T-cell (primary cell): ENCODE results near the gene MYO1C. TPM values are rescaled to one million over a fixed set of nuclear protein-coding genes. Genes with fewer than 3 reads are reported as not detected.

ENCODE experiments used
- ATAC-seq, 4 experiments: fragments of 200-7000 bp in 3 of 4; fragments of 150-1000 bp in 1 of 4; cut with Tn5 transposase; replicated peaks in 1 of 4; 1 replicate in 3 of 4; 2 replicates in 1 of 4; pipeline ENCODE4 v1.10.0; 2021; ENCODE audit warnings: moderate library complexity in 3 of 4, mild to moderate bottlenecking in 2 of 4, moderate number of reproducible peaks in 1 of 4
- CTCF ChIA-PET, 2 donors: fragments of 300-600 bp; sonication (Branson Sonifier 250); formaldehyde crosslinking; loops; one replicate each; lab custom pipeline; 2022; ENCODE audit warnings: antibody characterized with exemption in 2 of 2; lab: Charles Lee
- POLR2A ChIA-PET, 2 donors: fragments of 300-600 bp; sonication (Branson Sonifier 250); formaldehyde crosslinking; loops; one replicate each; lab custom pipeline; 2022; ENCODE audit warnings: antibody characterized with exemption in 2 of 2; lab: Charles Lee
- DNase-seq, 35 experiments: peaks; one replicate each; pipeline versions ENCODE4 v3.0.0 to v3.0.0-alpha.2; 2013 to 2023
- H3K27ac ChIP-seq: one replicate; pipeline ENCODE4 v1.5.1; 2013; ENCODE audit warnings: low read length
- H3K27me3 ChIP-seq, 2 experiments: replicated peaks in 1 of 2; 1 replicate in 1 of 2; 2 replicates in 1 of 2; pipeline versions ENCODE4 v1.6.1 to v1.7.0; 2013; ENCODE audit warnings: low read length in 1 of 2, mixed read lengths in 1 of 2; ENCODE audit not compliant: control insufficient read depth in 2 of 2, insufficient read depth in 2 of 2; ENCODE audit errors: extremely low read depth in 1 of 2
- H3K36me3 ChIP-seq, 2 donors: 1 replicate in 1 of 2; 2 replicates in 1 of 2; pipeline versions ENCODE4 v1.6.1 to v1.7.0; 2013; ENCODE audit warnings: low read length in 1 of 2; ENCODE audit not compliant: control insufficient read depth in 2 of 2, insufficient read depth in 1 of 2; ENCODE audit errors: extremely low read depth in 1 of 2
- H3K4me1 ChIP-seq, 2 experiments: 1 replicate in 1 of 2; 2 replicates in 1 of 2; pipeline versions ENCODE4 v1.6.1 to v1.7.0; 2013; ENCODE audit warnings: low read length in 2 of 2, mixed read lengths in 1 of 2; ENCODE audit not compliant: insufficient read depth in 2 of 2, control insufficient read depth in 1 of 2; ENCODE audit errors: extremely low read depth in 1 of 2
- H3K4me3 ChIP-seq, 2 donors: 1 replicate in 1 of 2; 2 replicates in 1 of 2; pipeline versions ENCODE4 v1.5.1 to v1.7.0; 2013; ENCODE audit warnings: mild to moderate bottlenecking in 2 of 2, low read length in 1 of 2, moderate library complexity in 1 of 2; ENCODE audit not compliant: control insufficient read depth in 1 of 2; ENCODE audit errors: extremely low read depth in 1 of 2
- H3K9me3 ChIP-seq: 2 replicates; pipeline ENCODE4 v1.7.0; 2013
- H3K27ac Mint-ChIP-seq, 2 donors: one replicate each; pipeline ENCODE4 v1.8.0; 2020 to 2021; ENCODE audit warnings: mild to moderate bottlenecking in 2 of 2, mixed read lengths in 2 of 2
- H3K27me3 Mint-ChIP-seq, 2 donors: one replicate each; pipeline ENCODE4 v1.8.0; 2021 to 2022; ENCODE audit warnings: mixed read lengths in 2 of 2
- H3K36me3 Mint-ChIP-seq: one replicate; pipeline ENCODE4 v1.8.0; 2021; ENCODE audit warnings: mixed read lengths
- H3K4me1 Mint-ChIP-seq, 3 donors: one replicate each; pipeline ENCODE4 v1.8.0; 2020 to 2022; ENCODE audit warnings: mixed read lengths in 3 of 3, mild to moderate bottlenecking in 1 of 3
- H3K4me3 Mint-ChIP-seq, 3 donors: one replicate each; pipeline ENCODE4 v1.8.0; 2020 to 2022; ENCODE audit warnings: mild to moderate bottlenecking in 3 of 3, mixed read lengths in 3 of 3, moderate library complexity in 3 of 3
- H3K9me3 Mint-ChIP-seq, 3 donors: one replicate each; pipeline ENCODE4 v1.8.0; 2020 to 2022; ENCODE audit warnings: mixed read lengths in 3 of 3
- WGBS: methylation state at CpG from one replicate; pipeline ENCODE4 v1.1.5; 2013; ENCODE audit warnings: missing lambda C conversion rate; ENCODE audit not compliant: insufficient coverage; 5-methylcytosine and 5-hydroxymethylcytosine counted together
- total RNA-seq, 35 experiments: library from RNA in 6 of 35; stranded (reverse) in 6 of 35; fragments of 120-200 nt in 1 of 35; gene quantifications; one replicate each; pipeline versions ENCODE4 v1.2.1 to v1.2.4 and lab custom pipeline; 2013 to 2026

MYO1C gene
- total RNA-seq, 5 donors from 2014 or later (not counting 1 experiment from before 2014, with no cell fraction given): 18.0 to 41.5 (median 31.2) TPM

DNA sequence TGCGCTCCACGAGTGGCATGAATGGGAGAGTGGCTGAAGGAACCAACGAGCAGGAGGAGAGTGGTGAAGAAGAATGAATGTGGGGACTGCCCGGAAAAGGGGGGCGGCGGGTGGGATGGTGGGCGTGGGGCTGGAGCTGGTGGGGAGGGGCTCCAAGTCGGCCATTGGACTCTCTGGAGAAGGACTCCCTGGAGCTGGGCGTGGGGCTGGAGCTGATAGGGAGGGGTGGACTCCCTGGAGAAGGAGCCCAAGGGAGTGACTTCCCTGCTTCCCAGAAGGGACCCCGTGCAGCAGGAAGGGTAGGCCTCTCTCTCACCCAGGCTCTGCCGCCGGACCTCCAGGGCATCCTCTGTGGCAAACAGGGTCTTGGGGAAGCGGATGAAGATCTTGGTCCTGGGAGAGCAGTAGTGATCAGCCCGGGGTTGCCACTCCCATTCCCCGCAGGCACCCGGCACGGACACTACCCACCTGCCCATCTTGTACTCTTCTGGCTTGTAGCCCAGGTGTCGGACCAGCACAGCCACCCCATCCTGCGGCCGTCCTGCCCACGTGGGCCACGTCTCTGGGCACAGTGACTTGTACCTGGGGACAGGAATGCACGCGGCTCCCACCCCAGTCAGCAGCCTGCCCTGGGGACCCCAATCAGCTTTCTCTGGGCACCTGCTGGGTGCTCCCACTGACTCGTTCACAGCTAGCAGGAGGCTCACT lies 21.6 kb downstream of the MYO1C start:
- no peaks in the 10 kb centered on the region for H3K9me3 Mint-ChIP-seq
- 96% methylated on average over 16 of the region's 25 CpGs for WGBS
- Histone ChIP-seq H3K27me3 (peaks cover 0 to 3% of the 10 kb centered on the region in 2 experiments), H3K27ac (no peak overlapping the region), H3K4me3 (no peak overlapping the region), H3K9me3 (no peaks in the 10 kb centered on the region), H3K36me3 (no peaks in the 10 kb centered on the region), H3K4me1 (peaks cover 9 to 16% of the 10 kb centered on the region in 2 experiments)
- H3K27ac Mint-ChIP-seq: no peak overlapping the region
- POLR2A ChIA-PET: no interaction called here
- no peaks in the 10 kb centered on the region for H3K27me3 Mint-ChIP-seq
- DNase-seq: no peak
- no peak overlapping the region for H3K4me3 Mint-ChIP-seq
- CTCF ChIA-PET: no interaction called here
- H3K36me3 Mint-ChIP-seq: peaks cover 18% of the 10 kb centered on the region
- H3K4me1 Mint-ChIP-seq: peaks cover 14 to 19% (median 17%) of the 10 kb centered on the region in 3 donors
- no peak for ATAC-seq

DNA sequence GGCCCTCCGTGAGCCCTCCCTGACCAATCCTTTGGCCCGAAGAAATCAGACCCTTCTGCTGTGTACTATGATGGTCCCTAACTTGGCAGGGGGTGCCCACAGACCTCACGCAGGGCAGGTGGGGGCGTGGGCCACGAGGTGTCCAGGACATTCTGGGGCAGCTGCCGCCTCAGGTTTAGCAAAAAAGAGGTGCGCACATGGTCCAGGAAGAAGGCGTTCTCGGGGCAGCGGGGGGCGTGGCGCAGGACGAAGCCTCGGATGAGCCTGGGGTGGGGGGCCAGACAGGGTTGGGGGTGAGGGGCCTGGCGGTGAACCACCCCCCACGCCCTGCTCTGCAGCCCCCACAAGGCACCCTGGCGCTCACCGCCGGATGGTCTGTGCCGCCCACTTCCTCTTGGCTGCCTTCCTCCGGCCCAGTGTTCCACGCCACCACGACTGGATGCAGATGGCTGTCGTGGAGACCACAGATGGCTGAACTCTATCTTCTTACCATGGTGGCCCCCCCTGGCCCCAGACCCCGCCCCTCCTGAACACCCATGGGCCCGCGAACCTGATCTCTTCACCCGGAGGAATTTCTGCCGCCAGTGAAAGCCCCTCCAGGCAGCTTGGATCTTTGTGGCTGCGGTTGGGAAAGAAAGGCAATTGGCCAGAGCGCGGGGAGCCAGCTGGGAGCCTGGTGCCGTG lies 22.3 kb downstream of the MYO1C start:
- no peaks in the 10 kb centered on the region for H3K9me3 ChIP-seq
- POLR2A ChIA-PET: interaction anchor here in 1 of 2 donors (0.7 kb wide), 1 partner anchor 23 kb away, joined by 3 read pairs; no protein-coding TSS in a partner anchor
- peaks cover 18% of the 10 kb centered on the region for H3K36me3 Mint-ChIP-seq
- no peak overlapping the region for H3K4me3 ChIP-seq
- ATAC-seq: no peak
- no peak for DNase-seq
- H3K27ac Mint-ChIP-seq: no peak overlapping the region
- H3K4me1 ChIP-seq: peaks cover 9 to 16% of the 10 kb centered on the region in 2 experiments
- no peak overlapping the region for H3K27ac ChIP-seq
- CTCF ChIA-PET: no interaction called here
- no peaks in the 10 kb centered on the region for H3K27me3 Mint-ChIP-seq
- peaks cover 0 to 3% of the 10 kb centered on the region in 2 experiments for H3K27me3 ChIP-seq
- H3K36me3 ChIP-seq: no peaks in the 10 kb centered on the region
- no peak overlapping the region for H3K4me3 Mint-ChIP-seq
- H3K4me1 Mint-ChIP-seq: peaks cover 14 to 19% (median 17%) of the 10 kb centered on the region in 3 donors
- no peaks in the 10 kb centered on the region for H3K9me3 Mint-ChIP-seq
- WGBS: 82% methylated on average over 30 of the region's 33 CpGs

DNA sequence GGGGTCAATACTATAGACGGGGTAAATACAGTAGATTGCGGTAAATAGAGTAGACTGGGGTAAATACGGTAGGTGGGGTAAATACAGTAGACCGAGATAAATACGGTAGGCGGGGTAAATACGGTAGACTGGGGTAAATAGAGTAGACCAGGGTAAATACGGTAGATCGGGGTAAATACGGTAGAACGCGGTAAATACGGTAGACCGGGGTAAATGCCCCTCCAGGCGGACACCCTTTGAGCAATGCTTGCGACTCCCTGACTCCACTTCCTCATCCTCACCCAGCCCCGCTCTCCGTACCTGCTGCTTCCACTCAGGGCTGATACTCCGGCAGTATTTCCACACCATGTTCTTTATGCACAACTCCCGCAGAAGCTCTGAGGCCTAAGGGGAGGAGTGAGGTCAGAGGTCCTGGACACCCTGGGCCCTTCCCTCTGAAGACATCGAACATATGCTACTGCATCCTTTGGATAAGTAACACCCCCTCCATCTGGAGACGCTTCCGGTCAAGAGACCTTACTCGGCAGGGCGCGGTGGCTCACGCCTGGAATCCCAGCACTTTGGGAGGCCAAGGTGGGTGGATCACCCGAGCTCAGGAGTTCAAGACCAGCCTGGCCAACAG lies 23.1 kb downstream of the MYO1C start:
- Mint-ChIP-seq H3K27ac (no peak overlapping the region), H3K27me3 (no peaks in the 10 kb centered on the region), H3K9me3 (no peaks in the 10 kb centered on the region), H3K4me3 (no peak overlapping the region), H3K4me1 (peaks cover 14 to 19% (median 17%) of the 10 kb centered on the region in 3 donors), H3K36me3 (peaks cover 18% of the 10 kb centered on the region)
- no peak overlapping the region for H3K27ac ChIP-seq
- peaks cover 9 to 13% of the 10 kb centered on the region in 2 experiments for H3K4me1 ChIP-seq
- 98% methylated on average over 15 of the region's 28 CpGs for WGBS
- POLR2A ChIA-PET: interaction anchor here in 1 of 2 donors (0.7 kb wide), 1 partner anchor 22 kb away, joined by 3 read pairs; no protein-coding TSS in a partner anchor
- ATAC-seq: no peak
- no peak for DNase-seq
- H3K27me3 ChIP-seq: peaks cover 0 to 3% of the 10 kb centered on the region in 2 experiments
- H3K36me3 ChIP-seq: no peaks in the 10 kb centered on the region
- H3K4me3 ChIP-seq: no peak overlapping the region
- CTCF ChIA-PET: no interaction called here
- H3K9me3 ChIP-seq: no peaks in the 10 kb centered on the region

GRCh38 chr17:1467898-1468492 lies 24.5 kb downstream of the MYO1C start:
- no peaks in the 10 kb centered on the region for H3K27me3 Mint-ChIP-seq
- H3K4me1 Mint-ChIP-seq: peaks cover 10 to 14% (median 14%) of the 10 kb centered on the region in 3 donors
- CTCF ChIA-PET: no interaction called here
- no peak overlapping the region for H3K4me3 ChIP-seq
- peaks cover 0 to 3% of the 10 kb centered on the region in 2 experiments for H3K27me3 ChIP-seq
- ATAC-seq: no peak
- no peak overlapping the region for H3K4me3 Mint-ChIP-seq
- H3K9me3 ChIP-seq: no peaks in the 10 kb centered on the region
- WGBS: 98% methylated on average over 20 of the region's 21 CpGs
- POLR2A ChIA-PET: no interaction called here
- no peaks in the 10 kb centered on the region for H3K36me3 ChIP-seq
- peaks cover 18% of the 10 kb centered on the region for H3K36me3 Mint-ChIP-seq
- no peak overlapping the region for H3K27ac ChIP-seq
- no peak for DNase-seq
- H3K27ac Mint-ChIP-seq: no peak overlapping the region
- H3K4me1 ChIP-seq: peaks cover 4 to 11% of the 10 kb centered on the region in 2 experiments
- H3K9me3 Mint-ChIP-seq: no peaks in the 10 kb centered on the region

GRCh38 chr17:1467258-1467657 lies 25.2 kb downstream of the MYO1C start:
- Histone ChIP-seq H3K4me3 (no peak overlapping the region), H3K9me3 (no peaks in the 10 kb centered on the region), H3K27me3 (peaks cover 0 to 3% of the 10 kb centered on the region in 2 experiments), H3K36me3 (no peaks in the 10 kb centered on the region), H3K4me1 (peaks cover 11 to 16% of the 10 kb centered on the region in 2 experiments), H3K27ac (no peak overlapping the region)
- ATAC-seq: no peak
- no peak overlapping the region for H3K4me3 Mint-ChIP-seq
- ChIA-PET CTCF (no interaction called here), POLR2A (no interaction called here)
- H3K27me3 Mint-ChIP-seq: no peaks in the 10 kb centered on the region
- 99% methylated on average over 10 of the region's 16 CpGs for WGBS
- H3K4me1 Mint-ChIP-seq: peaks cover 14 to 17% (median 15%) of the 10 kb centered on the region in 3 donors
- no peaks in the 10 kb centered on the region for H3K9me3 Mint-ChIP-seq
- H3K36me3 Mint-ChIP-seq: peaks cover 18% of the 10 kb centered on the region
- DNase-seq: no peak
- H3K27ac Mint-ChIP-seq: no peak overlapping the region

DNA sequence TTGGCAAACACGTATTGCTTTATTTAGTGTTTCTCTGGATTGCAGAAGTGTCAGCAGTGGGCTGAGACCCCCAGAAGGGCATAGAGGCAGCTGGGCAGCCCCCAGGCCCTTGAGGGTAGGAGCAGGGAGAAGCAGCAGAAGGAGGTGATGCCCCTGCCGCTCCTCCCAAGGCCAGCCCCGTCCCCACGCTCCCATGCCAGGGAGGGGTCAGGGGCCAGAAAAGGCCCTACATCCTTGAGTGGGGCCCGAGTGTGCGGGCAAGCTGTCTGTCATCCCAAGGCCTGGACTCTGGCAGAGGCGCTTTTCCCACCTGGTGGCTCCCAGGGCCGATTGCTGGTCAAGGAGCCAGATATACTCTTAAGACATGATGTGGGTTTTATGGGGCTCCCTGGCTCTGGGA lies 28.3 kb downstream of the MYO1C start:
- peaks cover 0 to 10% of the 10 kb centered on the region in 2 experiments for H3K27me3 ChIP-seq
- H3K27me3 Mint-ChIP-seq: no peaks in the 10 kb centered on the region
- H3K36me3 ChIP-seq: no peaks in the 10 kb centered on the region
- H3K27ac ChIP-seq: no peak overlapping the region
- no peaks in the 10 kb centered on the region for H3K9me3 Mint-ChIP-seq
- ChIA-PET POLR2A (no interaction called here), CTCF (no interaction called here)
- H3K4me3 Mint-ChIP-seq: no peak overlapping the region
- no peak for DNase-seq
- H3K36me3 Mint-ChIP-seq: peaks cover 14% of the 10 kb centered on the region
- peaks cover 30 to 38% (median 35%) of the 10 kb centered on the region in 3 donors for H3K4me1 Mint-ChIP-seq
- H3K9me3 ChIP-seq: no peaks in the 10 kb centered on the region
- H3K4me1 ChIP-seq: peaks cover 15 to 41% of the 10 kb centered on the region in 2 experiments
- no peak overlapping the region for H3K4me3 ChIP-seq
- H3K27ac Mint-ChIP-seq: peak overlapping the region in 1 of 2 donors; percentile 45
- WGBS: 95% methylated on average over 7 of the region's 8 CpGs
- ATAC-seq: no peak
